ENCODE data around the gene WARS2.

The WARS2 gene

DNA sequence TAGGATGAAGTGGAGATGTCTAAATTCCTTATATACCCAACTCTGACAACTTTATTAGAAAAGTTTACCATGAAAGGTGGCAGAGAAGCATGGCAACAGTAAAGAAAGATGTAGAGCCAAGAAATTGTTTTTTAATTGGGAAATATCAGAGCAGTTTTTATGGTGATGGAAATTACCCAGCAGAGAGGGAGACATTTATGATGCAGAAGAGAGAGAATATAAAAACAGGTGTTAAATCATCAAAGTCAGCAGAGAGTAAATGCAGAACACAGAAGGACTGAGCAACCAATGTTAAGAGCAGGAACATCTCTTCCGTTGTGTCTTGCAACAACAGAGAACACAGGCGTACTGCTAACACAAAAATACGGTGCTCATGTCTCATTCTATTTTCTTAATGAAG is 28.2 kb downstream of the WARS2 start:
- H3K9ac ChIP-seq (ENCODE audit: low read depth, low read length), result no peak overlapping the region
- H3K9me3 ChIP-seq (replicated peaks; ENCODE audit: low read length), result no peaks in the 10 kb centered on the region
- H3K4me3 ChIP-seq (ENCODE audit: low read length), result no peak overlapping the region
- no peaks in the 10 kb centered on the region for H3K4me1 ChIP-seq (ENCODE audit: control insufficient read depth, insufficient read depth, low read length)
- H3K36me3 ChIP-seq (ENCODE audit: insufficient read depth, low read length), result no peaks in the 10 kb centered on the region
- H3K4me2 ChIP-seq (ENCODE audit: low read length), result no peak overlapping the region
- H3K27me3 ChIP-seq (ENCODE audit: control insufficient read depth, insufficient read depth, low read length), result no peaks in the 10 kb centered on the region

DNA sequence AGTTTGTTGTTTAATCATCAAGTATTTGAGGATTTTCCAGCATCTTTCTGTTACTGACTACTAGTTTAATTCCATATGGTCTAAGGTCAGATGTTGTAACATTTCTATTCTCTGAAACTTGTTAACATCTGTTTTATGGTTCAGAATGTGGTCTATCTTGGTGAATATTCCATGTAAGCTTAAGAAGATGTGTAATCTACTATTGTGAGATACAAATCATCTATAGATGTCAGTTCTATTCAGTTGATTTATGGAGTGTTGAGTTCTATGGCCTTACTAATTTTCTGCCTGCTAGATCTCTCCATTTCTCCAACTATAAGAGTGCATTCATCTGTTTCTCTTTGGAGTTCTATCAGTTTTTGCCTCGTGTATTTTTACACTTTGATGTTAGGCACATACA is 31.5 kb downstream of the WARS2 start:
- Histone ChIP-seq H3K27me3 (ENCODE audit: control insufficient read depth, insufficient read depth, low read length) (no peaks in the 10 kb centered on the region), H3K4me2 (ENCODE audit: low read length) (no peak overlapping the region), H3K4me1 (ENCODE audit: control insufficient read depth, insufficient read depth, low read length) (no peaks in the 10 kb centered on the region), H3K9me3 (replicated peaks; ENCODE audit: low read length) (no peaks in the 10 kb centered on the region), H3K4me3 (ENCODE audit: low read length) (no peak overlapping the region), H3K36me3 (ENCODE audit: insufficient read depth, low read length) (no peaks in the 10 kb centered on the region), H3K9ac (ENCODE audit: low read depth, low read length) (no peak overlapping the region)

DNA sequence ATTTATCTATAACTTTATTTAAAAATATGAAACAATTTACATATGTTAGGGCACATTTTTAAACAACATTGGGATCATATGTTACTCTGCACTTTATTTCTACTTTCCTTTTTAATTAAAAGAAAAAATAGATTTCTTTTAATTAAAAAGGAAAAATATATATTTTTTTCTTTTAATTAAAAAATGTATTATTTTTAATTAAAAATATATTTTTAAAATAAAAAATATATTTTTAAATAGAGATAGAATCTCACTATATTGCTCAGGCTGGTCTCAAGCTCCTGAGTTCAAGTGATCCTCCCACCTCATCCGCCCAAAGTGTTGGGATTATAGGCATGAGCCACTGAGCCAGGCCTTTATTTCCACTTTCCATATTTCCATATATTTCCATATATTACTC is 36.7 kb downstream of the WARS2 start:
- no peaks in the 10 kb centered on the region for H3K9me3 ChIP-seq (replicated peaks; ENCODE audit: low read length)
- H3K4me3 ChIP-seq (ENCODE audit: low read length), result no peak overlapping the region
- H3K9ac ChIP-seq (ENCODE audit: low read depth, low read length), result no peak overlapping the region
- no peaks in the 10 kb centered on the region for H3K27me3 ChIP-seq (ENCODE audit: control insufficient read depth, insufficient read depth, low read length)
- H3K4me1 ChIP-seq (ENCODE audit: control insufficient read depth, insufficient read depth, low read length), result peaks cover 33% of the 10 kb centered on the region
- H3K4me2 ChIP-seq (ENCODE audit: low read length), result no peak overlapping the region
- H3K36me3 ChIP-seq (ENCODE audit: insufficient read depth, low read length), result no peaks in the 10 kb centered on the region

DNA sequence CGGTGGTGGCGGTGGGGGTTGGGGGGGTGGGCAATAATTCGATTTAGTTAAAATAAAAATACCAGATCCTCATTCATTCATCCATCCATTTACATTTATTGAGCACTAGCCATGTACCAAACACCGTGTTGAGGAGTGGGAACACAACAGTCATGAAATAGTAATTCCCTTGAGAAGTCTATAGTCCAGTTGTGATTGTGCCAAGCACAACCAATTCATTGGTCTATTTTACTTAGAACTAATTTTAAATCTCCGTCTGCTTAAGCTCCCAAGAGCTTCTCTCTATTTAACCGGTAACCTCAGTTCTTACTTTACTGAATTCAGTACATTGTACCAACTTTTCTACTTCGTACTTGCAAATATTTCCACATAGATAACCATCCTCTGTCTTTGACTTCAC is 38.4 kb downstream of the WARS2 start:
- Histone ChIP-seq H3K9me3 (replicated peaks; ENCODE audit: low read length) (no peaks in the 10 kb centered on the region), H3K9ac (ENCODE audit: low read depth, low read length) (no peak overlapping the region), H3K4me1 (ENCODE audit: control insufficient read depth, insufficient read depth, low read length) (peaks cover 40% of the 10 kb centered on the region), H3K4me2 (ENCODE audit: low read length) (no peak overlapping the region), H3K27me3 (ENCODE audit: control insufficient read depth, insufficient read depth, low read length) (no peaks in the 10 kb centered on the region), H3K4me3 (ENCODE audit: low read length) (no peak overlapping the region), H3K36me3 (ENCODE audit: insufficient read depth, low read length) (no peaks in the 10 kb centered on the region)

DNA sequence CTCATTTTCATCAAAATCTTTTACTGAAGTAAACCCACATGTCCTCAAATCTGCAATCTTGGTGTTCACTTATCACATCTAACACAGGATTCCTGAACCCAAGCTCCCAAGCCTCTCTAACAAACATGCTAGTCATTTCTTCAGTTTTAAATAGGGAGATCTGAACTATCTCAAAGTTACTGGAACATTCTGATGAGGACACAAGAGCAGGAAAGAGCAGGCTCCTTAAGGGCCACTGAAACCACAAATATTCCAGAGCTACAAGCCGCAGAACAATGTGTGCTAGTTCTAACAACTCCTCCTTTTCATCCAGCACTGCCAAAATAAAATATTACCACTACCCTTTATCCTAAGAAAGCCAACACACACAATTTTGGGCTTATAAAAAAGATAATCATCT is 38.9 kb downstream of the WARS2 start:
- Histone ChIP-seq H3K9me3 (replicated peaks; ENCODE audit: low read length) (no peaks in the 10 kb centered on the region), H3K27me3 (ENCODE audit: control insufficient read depth, insufficient read depth, low read length) (no peaks in the 10 kb centered on the region), H3K4me1 (ENCODE audit: control insufficient read depth, insufficient read depth, low read length) (peaks cover 41% of the 10 kb centered on the region), H3K36me3 (ENCODE audit: insufficient read depth, low read length) (no peaks in the 10 kb centered on the region), H3K9ac (ENCODE audit: low read depth, low read length) (peak overlapping the region; percentile 39), H3K4me2 (ENCODE audit: low read length) (peak overlapping the region; percentile 46), H3K4me3 (ENCODE audit: low read length) (no peak overlapping the region)

DNA sequence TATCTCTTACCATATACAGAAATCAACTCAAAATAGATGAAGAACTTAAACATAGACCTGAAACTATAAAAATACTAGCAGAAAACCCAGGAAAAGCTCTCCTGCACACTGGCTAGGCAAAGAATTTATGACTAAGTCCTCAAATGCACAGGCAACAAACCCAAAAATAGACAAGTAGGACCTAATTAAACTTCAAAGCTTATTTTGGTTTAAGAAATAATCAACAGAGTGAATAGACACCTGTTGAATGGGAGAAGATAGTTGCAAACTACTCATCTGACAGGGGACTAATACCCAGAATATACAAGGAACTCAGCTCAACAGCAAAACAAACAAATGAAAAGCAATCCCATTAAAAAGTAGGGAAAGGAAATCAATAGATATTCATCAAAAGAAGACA is 40.7 kb downstream of the WARS2 start:
- Histone ChIP-seq H3K4me3 (ENCODE audit: low read length) (no peak overlapping the region), H3K4me1 (ENCODE audit: control insufficient read depth, insufficient read depth, low read length) (peaks cover 41% of the 10 kb centered on the region)

DNA sequence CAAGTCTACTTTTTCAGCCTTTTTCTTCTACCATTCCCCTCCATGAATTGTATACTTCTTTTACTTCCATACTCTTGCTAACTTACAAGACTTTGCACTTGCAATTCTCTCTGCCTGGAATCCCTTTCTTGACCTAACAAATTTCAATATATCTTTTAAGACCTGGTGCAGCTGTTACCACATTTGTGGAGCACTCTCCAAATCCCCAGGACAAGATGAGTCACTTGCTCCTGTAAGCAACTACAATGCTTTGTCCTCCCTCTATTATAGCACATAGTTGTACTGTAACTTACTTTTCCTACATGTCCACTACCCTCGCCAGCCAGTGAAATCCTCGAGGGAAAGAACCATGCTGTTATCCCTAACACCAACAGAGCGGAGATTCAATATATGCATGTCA is 43.1 kb downstream of the WARS2 start:
- no peak overlapping the region for H3K4me3 ChIP-seq (ENCODE audit: low read length)
- H3K27me3 ChIP-seq (ENCODE audit: control insufficient read depth, insufficient read depth, low read length), result no peaks in the 10 kb centered on the region

More for the DNA sequence above, 40.7 kb downstream of the WARS2 start:
- Histone ChIP-seq H3K27me3 (ENCODE audit: control insufficient read depth, insufficient read depth, low read length) (no peaks in the 10 kb centered on the region), H3K9me3 (replicated peaks; ENCODE audit: low read length) (no peaks in the 10 kb centered on the region), H3K9ac (ENCODE audit: low read depth, low read length) (no peak overlapping the region), H3K4me2 (ENCODE audit: low read length) (no peak overlapping the region), H3K36me3 (ENCODE audit: insufficient read depth, low read length) (no peaks in the 10 kb centered on the region)

DNA sequence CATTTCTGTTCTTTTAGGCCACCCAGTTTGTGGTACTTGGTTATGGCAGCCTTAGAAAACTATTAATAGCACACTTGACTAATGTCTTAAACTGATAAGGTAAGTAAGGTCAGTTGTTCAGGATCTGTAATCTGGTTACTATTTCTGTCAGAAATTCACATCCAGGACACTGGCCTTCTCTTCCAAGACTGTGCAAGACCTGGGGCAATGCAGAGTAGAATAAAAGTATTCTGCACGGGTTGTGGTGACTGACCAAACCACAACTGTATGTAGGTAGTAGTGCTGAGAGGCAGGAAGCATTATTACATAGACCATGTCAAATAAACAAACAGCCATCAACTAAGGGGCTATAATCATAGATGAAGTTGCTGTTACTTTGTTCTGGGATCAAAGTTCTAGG is 46.7 kb downstream of the WARS2 start:
- Histone ChIP-seq H3K36me3 (ENCODE audit: insufficient read depth, low read length) (no peaks in the 10 kb centered on the region), H3K4me1 (ENCODE audit: control insufficient read depth, insufficient read depth, low read length) (peaks cover 8% of the 10 kb centered on the region), H3K9ac (ENCODE audit: low read depth, low read length) (no peak overlapping the region), H3K4me3 (ENCODE audit: low read length) (no peak overlapping the region), H3K4me2 (ENCODE audit: low read length) (no peak overlapping the region), H3K9me3 (replicated peaks; ENCODE audit: low read length) (no peaks in the 10 kb centered on the region), H3K27me3 (ENCODE audit: control insufficient read depth, insufficient read depth, low read length) (no peaks in the 10 kb centered on the region)

More for the DNA sequence above, 43.1 kb downstream of the WARS2 start:
- Histone ChIP-seq H3K9me3 (replicated peaks; ENCODE audit: low read length) (no peaks in the 10 kb centered on the region), H3K36me3 (ENCODE audit: insufficient read depth, low read length) (no peaks in the 10 kb centered on the region), H3K4me2 (ENCODE audit: low read length) (no peak overlapping the region), H3K4me1 (ENCODE audit: control insufficient read depth, insufficient read depth, low read length) (peaks cover 41% of the 10 kb centered on the region), H3K9ac (ENCODE audit: low read depth, low read length) (no peak overlapping the region)

DNA sequence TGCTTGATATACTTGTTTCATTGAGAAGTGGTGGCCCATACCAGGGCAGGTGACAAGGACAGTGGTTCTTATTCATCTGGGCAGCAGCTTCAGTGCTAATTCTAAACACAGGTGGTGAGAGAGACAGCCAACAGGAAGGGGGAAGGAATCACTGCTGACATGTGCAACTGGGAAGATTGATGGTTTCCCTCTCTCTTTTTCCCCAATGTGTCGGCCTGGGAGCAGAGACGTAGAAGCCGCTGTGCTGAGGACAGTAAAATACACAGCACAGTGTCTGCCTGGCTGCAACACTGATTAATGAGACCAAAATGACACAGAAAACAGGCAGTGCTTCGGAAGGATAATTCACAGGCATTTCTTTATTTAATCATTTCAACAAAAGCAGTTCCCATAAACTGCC is 48.8 kb downstream of the WARS2 start:
- H3K36me3 ChIP-seq (ENCODE audit: insufficient read depth, low read length), result no peaks in the 10 kb centered on the region
- H3K9me3 ChIP-seq (replicated peaks; ENCODE audit: low read length), result no peaks in the 10 kb centered on the region
- H3K27me3 ChIP-seq (ENCODE audit: control insufficient read depth, insufficient read depth, low read length), result no peaks in the 10 kb centered on the region
- no peak overlapping the region for H3K4me2 ChIP-seq (ENCODE audit: low read length)
- H3K4me1 ChIP-seq (ENCODE audit: control insufficient read depth, insufficient read depth, low read length), result no peaks in the 10 kb centered on the region
- no peak overlapping the region for H3K9ac ChIP-seq (ENCODE audit: low read depth, low read length)
- no peak overlapping the region for H3K4me3 ChIP-seq (ENCODE audit: low read length)

DNA sequence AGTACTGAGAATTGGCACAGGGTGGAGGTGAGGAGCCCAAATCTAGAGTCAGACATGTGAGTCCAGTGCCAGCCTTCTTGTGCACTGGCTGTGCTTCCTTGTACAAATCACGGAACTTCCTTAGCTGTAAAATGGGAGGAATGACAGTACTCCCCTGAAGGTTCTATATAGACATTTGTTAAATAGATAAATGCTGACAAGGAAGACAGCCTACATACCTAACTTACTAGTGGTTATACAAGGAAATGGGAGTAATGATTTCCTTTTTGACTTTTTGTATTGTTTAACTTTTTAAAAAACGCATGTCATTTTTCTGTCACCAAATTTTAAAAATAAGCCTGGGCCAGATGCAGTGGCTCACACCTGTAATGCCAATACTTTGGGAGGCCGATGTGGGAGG is 50.2 kb downstream of the WARS2 start:
- Histone ChIP-seq H3K4me1 (ENCODE audit: control insufficient read depth, insufficient read depth, low read length) (no peaks in the 10 kb centered on the region), H3K36me3 (ENCODE audit: insufficient read depth, low read length) (no peaks in the 10 kb centered on the region), H3K9ac (ENCODE audit: low read depth, low read length) (no peak overlapping the region), H3K4me3 (ENCODE audit: low read length) (no peak overlapping the region), H3K27me3 (ENCODE audit: control insufficient read depth, insufficient read depth, low read length) (no peaks in the 10 kb centered on the region), H3K4me2 (ENCODE audit: low read length) (no peak overlapping the region), H3K9me3 (replicated peaks; ENCODE audit: low read length) (no peaks in the 10 kb centered on the region)

DNA sequence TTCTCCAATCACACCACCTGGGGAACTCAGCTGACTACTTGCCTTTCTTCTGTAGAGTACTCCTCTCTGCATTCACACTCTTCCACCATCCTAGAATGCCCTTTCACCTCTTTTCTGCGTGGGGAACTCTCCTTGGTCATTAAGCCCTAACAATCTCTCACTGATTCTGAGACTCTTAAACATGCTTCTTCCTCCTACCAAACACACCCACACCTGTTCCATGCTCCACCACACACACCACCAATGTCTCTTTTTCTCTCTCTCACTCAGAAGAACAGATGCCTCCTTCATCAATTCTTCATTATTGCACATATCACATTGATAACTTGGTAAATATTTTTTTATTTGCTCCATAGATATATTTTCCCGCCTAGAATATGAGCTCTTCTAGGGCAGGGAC is 53.6 kb downstream of the WARS2 start:
- H3K9me3 ChIP-seq (replicated peaks; ENCODE audit: low read length), result no peaks in the 10 kb centered on the region
- H3K4me1 ChIP-seq (ENCODE audit: control insufficient read depth, insufficient read depth, low read length), result peaks cover under 1% of the 10 kb centered on the region
- no peaks in the 10 kb centered on the region for H3K36me3 ChIP-seq (ENCODE audit: insufficient read depth, low read length)
- H3K9ac ChIP-seq (ENCODE audit: low read depth, low read length), result no peak overlapping the region
- no peak overlapping the region for H3K4me3 ChIP-seq (ENCODE audit: low read length)
- no peaks in the 10 kb centered on the region for H3K27me3 ChIP-seq (ENCODE audit: control insufficient read depth, insufficient read depth, low read length)
- no peak overlapping the region for H3K4me2 ChIP-seq (ENCODE audit: low read length)

DNA sequence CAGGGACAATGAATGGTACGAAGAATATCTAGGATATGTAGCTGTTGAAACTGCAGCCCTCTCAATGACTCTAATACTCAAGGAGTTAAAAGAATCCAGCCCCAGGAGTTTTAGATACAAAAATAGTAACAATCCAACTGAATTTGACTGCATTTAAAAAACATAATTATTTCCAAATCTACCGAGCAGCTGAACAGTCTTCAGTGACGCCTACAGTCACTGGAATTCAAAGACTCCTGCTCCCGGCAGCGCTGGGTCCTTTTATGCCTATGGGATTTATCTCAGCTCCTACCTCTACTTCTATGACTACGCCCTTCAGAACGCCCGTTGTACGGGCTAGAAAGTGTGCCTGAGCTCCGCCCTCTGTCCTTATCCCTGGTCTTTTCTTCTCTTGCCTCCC is 55.7 kb downstream of the WARS2 start:
- Histone ChIP-seq H3K36me3 (ENCODE audit: insufficient read depth, low read length) (no peaks in the 10 kb centered on the region), H3K9me3 (replicated peaks; ENCODE audit: low read length) (no peaks in the 10 kb centered on the region), H3K4me3 (ENCODE audit: low read length) (no peak overlapping the region), H3K4me2 (ENCODE audit: low read length) (no peak overlapping the region), H3K27me3 (ENCODE audit: control insufficient read depth, insufficient read depth, low read length) (no peaks in the 10 kb centered on the region), H3K4me1 (ENCODE audit: control insufficient read depth, insufficient read depth, low read length) (peaks cover 20% of the 10 kb centered on the region), H3K9ac (ENCODE audit: low read depth, low read length) (no peak overlapping the region)

All from skeletal muscle satellite cell (primary cell).